Prostate gland (tissue), 2 donors: ENCODE measurements around the gene TBC1D22A. TPM values are rescaled to one million over a fixed set of nuclear protein-coding genes. Genes with fewer than 3 reads are reported as not detected.
"Not testable (repeated sequence)": the region's sequence is repeated elsewhere in the genome, so short reads cannot be mapped to it uniquely, and the experiment has no call there.

Source experiments
- DNase-seq: peaks from one replicate; pipeline ENCODE4 v3.0.0-alpha.2; 2019; ENCODE audit warnings: low spot score
- H3K27ac ChIP-seq, 2 donors: fragments of 200-600 bp; sonication (generic); 2 replicates each; pipeline ENCODE4 v1.5.1; 2017 to 2019
- H3K27me3 ChIP-seq: fragments of 200-600 bp; sonication (generic); replicated peaks from 2 replicates; pipeline ENCODE4 v1.5.1; 2019; ENCODE audit not compliant: insufficient read depth
- H3K36me3 ChIP-seq, 2 donors: fragments of 200-600 bp; sonication (generic); 1 replicate in 1 of 2; 2 replicates in 1 of 2; pipeline versions ENCODE4 v1.5.1 to v1.8.1; 2017 to 2019
- H3K4me1 ChIP-seq: fragments of 200-600 bp; sonication (generic); replicated peaks from 2 replicates; pipeline ENCODE4 v1.5.1; 2019
- H3K4me3 ChIP-seq, 2 donors: fragments of 200-600 bp; sonication (generic); 2 replicates each; pipeline ENCODE4 v1.5.1; 2017 to 2019
- H3K9me3 ChIP-seq: fragments of 200-600 bp; sonication (generic); 2 replicates; pipeline ENCODE4 v1.5.1; 2017
- CTCF ChIP-seq, 4 experiments: fragments of 200-600 bp in 2 of 4; fragments of 450-650 bp in 2 of 4; sonication (generic) in 2 of 4; IDR thresholded peaks; 1 replicate in 3 of 4; 2 replicates in 1 of 4; pipeline ENCODE4 v1.5.1; 2016 to 2019; ENCODE audit warnings: antibody characterized with exemption in 4 of 4, mild to moderate bottlenecking in 2 of 4, moderate library complexity in 2 of 4
- POLR2A ChIP-seq: fragments of 450-650 bp; IDR thresholded peaks from one replicate; pipeline ENCODE4 v1.6.1; 2016; ENCODE audit warnings: antibody characterized with exemption, mild to moderate bottlenecking
- POLR2AphosphoS5 ChIP-seq: sonication (generic); formaldehyde crosslinking; IDR thresholded peaks from one replicate; pipeline ENCODE4 v1.6.1; 2017; ENCODE audit warnings: antibody characterized with exemption
- WGBS: methylation state at CpG from one replicate; pipeline ENCODE4 v1.1.5; 2018; 5-methylcytosine and 5-hydroxymethylcytosine counted together
- intact Hi-C: fragments of 100-400 bp; cut with DNase I; formaldehyde crosslinking; loops from one replicate; pipeline ENCODE4 v1.14.2; 2022
- total RNA-seq, 2 donors: library from RNA; depleted of rRNA; stranded (reverse); fragments of >200 nt; gene quantifications; one replicate each; pipeline ENCODE4 v1.1.0, GENCODE V29; 2016

Gene TBC1D22A
- total RNA-seq, 2 donors from 2014 or later, result 16.0 to 30.7 TPM

GRCh38 chr22:47114813-47115517 lies 352.5 kb downstream of the TBC1D22A start:
- H3K4me3 ChIP-seq, result no peak overlapping the region
- no peaks in the 10 kb centered on the region for H3K36me3 ChIP-seq
- no peak for DNase-seq
- no peaks in the 10 kb centered on the region for H3K4me1 ChIP-seq
- intact Hi-C loops, result no loop called here
- H3K9me3 ChIP-seq, result no peaks in the 10 kb centered on the region
- no peak for TF ChIP-seq POLR2AphosphoS5
- no peak for TF ChIP-seq POLR2A
- no peak for TF ChIP-seq CTCF (IDR thresholded peaks at IDR 0.05)
- no peak overlapping the region for H3K27ac ChIP-seq
- H3K27me3 ChIP-seq, result no peaks in the 10 kb centered on the region
- WGBS, result 93% methylated on average over 19 of the region's 20 CpGs

DNA sequence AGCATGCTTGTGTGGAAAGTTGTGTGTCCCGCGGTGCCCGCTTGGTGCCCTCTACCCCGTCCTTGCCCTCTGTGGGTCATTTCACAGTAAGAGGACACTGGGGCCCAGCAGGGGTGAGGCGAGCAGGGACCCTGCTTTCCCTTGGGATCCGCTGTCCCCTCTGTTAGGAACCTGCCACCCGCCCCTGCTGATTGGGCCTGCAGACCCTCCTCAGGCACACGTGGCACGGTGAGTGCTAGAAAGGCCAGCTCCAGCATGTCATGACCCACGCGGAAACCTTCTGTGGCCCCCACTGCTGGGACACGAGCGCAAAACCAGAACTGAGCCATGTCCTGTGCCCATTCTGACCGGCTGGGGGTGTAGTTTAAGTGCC lies 353.1 kb downstream of the TBC1D22A start:
- Histone ChIP-seq H3K4me3 (no peak overlapping the region), H3K4me1 (no peaks in the 10 kb centered on the region), H3K9me3 (no peaks in the 10 kb centered on the region), H3K36me3 (no peaks in the 10 kb centered on the region), H3K27me3 (no peaks in the 10 kb centered on the region), H3K27ac (no peak overlapping the region)
- WGBS, result 89% methylated on average over 14 of the region's 14 CpGs
- no peak for DNase-seq
- no peak for TF ChIP-seq CTCF (IDR thresholded peaks at IDR 0.05)
- TF ChIP-seq POLR2AphosphoS5, result no peak
- TF ChIP-seq POLR2A, result no peak
- intact Hi-C loops, result no loop called here

DNA sequence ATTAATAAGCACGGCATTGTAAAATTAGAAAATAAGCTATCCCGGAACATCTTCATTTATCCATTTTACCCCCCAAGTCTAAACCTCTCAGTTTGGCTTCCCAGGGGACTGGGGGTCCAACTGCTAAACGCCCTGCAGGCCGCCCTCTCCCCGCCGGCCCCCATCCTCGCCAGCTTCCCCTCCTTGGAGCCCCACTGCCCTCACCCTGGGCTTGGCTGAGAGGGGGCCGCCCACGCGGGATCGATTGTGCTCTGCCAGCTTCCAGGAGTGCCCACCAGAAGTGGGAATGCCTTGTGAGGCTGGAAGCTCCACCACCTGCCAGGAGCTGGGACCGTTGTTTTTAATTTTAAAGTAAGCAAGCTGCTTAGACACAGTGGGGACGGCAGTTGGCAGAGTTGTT lies 353.5 kb downstream of the TBC1D22A start:
- Histone ChIP-seq H3K9me3 (no peaks in the 10 kb centered on the region), H3K27ac (no peak overlapping the region), H3K36me3 (no peaks in the 10 kb centered on the region), H3K4me3 (no peak overlapping the region), H3K4me1 (no peaks in the 10 kb centered on the region), H3K27me3 (no peaks in the 10 kb centered on the region)
- intact Hi-C loops, result no loop called here
- no peak for TF ChIP-seq POLR2AphosphoS5
- TF ChIP-seq POLR2A, result no peak
- TF ChIP-seq CTCF (IDR thresholded peaks at IDR 0.05), result no peak
- DNase-seq, result no peak
- 84% methylated on average over 13 of the region's 13 CpGs for WGBS

GRCh38 chr22:47116426-47117341 lies 354.2 kb downstream of the TBC1D22A start:
- H3K27ac ChIP-seq, result no peak overlapping the region
- no peaks in the 10 kb centered on the region for H3K36me3 ChIP-seq
- no peaks in the 10 kb centered on the region for H3K9me3 ChIP-seq
- no peaks in the 10 kb centered on the region for H3K27me3 ChIP-seq
- TF ChIP-seq POLR2A (no peak), CTCF (IDR thresholded peaks at IDR 0.05) (no peak), POLR2AphosphoS5 (no peak)
- WGBS, result 94% methylated on average over 28 of the region's 28 CpGs
- DNase-seq, result no peak
- H3K4me3 ChIP-seq, result no peak overlapping the region
- no peaks in the 10 kb centered on the region for H3K4me1 ChIP-seq
- intact Hi-C loops, result no loop called here

DNA sequence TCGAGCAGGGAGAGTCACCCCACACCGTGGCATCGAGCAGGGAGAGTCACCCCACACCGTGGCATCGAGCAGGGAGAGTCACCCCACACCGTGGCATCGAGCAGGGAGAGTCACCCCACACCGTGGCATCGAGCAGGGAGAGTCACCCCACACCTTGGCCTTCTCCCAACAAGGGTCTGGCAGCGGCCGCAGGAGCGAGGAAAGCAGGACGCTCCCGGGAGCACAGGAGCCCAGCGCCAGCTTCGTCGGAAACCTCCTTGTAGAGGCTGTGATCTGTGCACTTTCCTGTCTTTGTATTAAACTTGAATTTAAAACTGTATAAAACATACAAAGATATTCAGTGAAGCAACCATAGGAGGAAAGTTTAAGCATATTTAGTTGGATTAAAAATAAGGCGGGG lies 355.0 kb downstream of the TBC1D22A start:
- H3K4me1 ChIP-seq, H3K27me3 ChIP-seq, H3K4me3 ChIP-seq, intact Hi-C loops, DNase-seq, H3K9me3 ChIP-seq, H3K27ac ChIP-seq, H3K36me3 ChIP-seq: not testable (repeated sequence)
- 93% methylated on average over 11 of the region's 18 CpGs for WGBS
